H9 (cell line): ENCODE data around the gene CADM1. TPM values are rescaled to one million over a fixed set of nuclear protein-coding genes. Genes with fewer than 3 reads are reported as not detected.

Source experiments
- DNase-seq: peaks from one replicate; pipeline ENCODE4 v3.0.0-alpha.2; 2017
- H2AFZ ChIP-seq: one replicate; pipeline ENCODE4 v1.6.1; 2013; ENCODE audit warnings: mild to moderate bottlenecking, low read length, control low read depth, moderate library complexity
- H2AK5ac ChIP-seq: 2 replicates; pipeline ENCODE4 v1.6.1; 2013; ENCODE audit warnings: low read length, control low read depth, mixed read lengths; ENCODE audit not compliant: insufficient read length
- H2BK120ac ChIP-seq: one replicate; pipeline ENCODE4 v1.6.1; 2013; ENCODE audit warnings: low read depth, mild to moderate bottlenecking, low read length, control low read depth, inconsistent platforms; ENCODE audit not compliant: poor library complexity, severe bottlenecking
- H2BK12ac ChIP-seq: 2 replicates; pipeline ENCODE4 v1.6.1; 2013; ENCODE audit warnings: low read length, control low read depth, mixed read lengths, low read depth; ENCODE audit not compliant: insufficient read length
- H2BK15ac ChIP-seq: 2 replicates; pipeline ENCODE4 v1.6.1; 2013; ENCODE audit warnings: low read depth, low read length, control low read depth
- H2BK20ac ChIP-seq: one replicate; pipeline ENCODE4 v1.6.1; 2013; ENCODE audit warnings: low read depth, mild to moderate bottlenecking, low read length, control low read depth, inconsistent platforms; ENCODE audit not compliant: poor library complexity, severe bottlenecking
- H2BK5ac ChIP-seq: 2 replicates; pipeline ENCODE4 v1.6.1; 2013; ENCODE audit warnings: low read length, control low read depth, mixed read lengths; ENCODE audit not compliant: insufficient read length
- H3K14ac ChIP-seq: 2 replicates; pipeline ENCODE4 v1.6.1; 2013; ENCODE audit warnings: low read length, control low read depth; ENCODE audit not compliant: insufficient read depth
- H3K18ac ChIP-seq: 2 replicates; pipeline ENCODE4 v1.6.1; 2013; ENCODE audit warnings: low read depth, mild to moderate bottlenecking, mixed read lengths, low read length, control low read depth; ENCODE audit not compliant: insufficient read length
- H3K23ac ChIP-seq: 2 replicates; pipeline ENCODE4 v1.6.1; 2013; ENCODE audit warnings: low read length, control low read depth, mixed read lengths, low read depth; ENCODE audit not compliant: insufficient read length
- H3K23me2 ChIP-seq: 2 replicates; pipeline ENCODE4 v1.6.1; 2013; ENCODE audit warnings: low read depth, mild to moderate bottlenecking, mixed read lengths, low read length, control low read depth; ENCODE audit not compliant: insufficient read length, poor library complexity, severe bottlenecking
- H3K27ac ChIP-seq: 2 replicates; pipeline ENCODE4 v1.5.1; 2013; ENCODE audit warnings: low read length, control low read depth, mixed read lengths, low read depth; ENCODE audit not compliant: insufficient read length
- H3K27me3 ChIP-seq: 2 replicates; pipeline ENCODE4 v1.6.1; 2013; ENCODE audit warnings: low read length, control low read depth, inconsistent platforms; ENCODE audit not compliant: insufficient read depth
- H3K4ac ChIP-seq: 2 replicates; pipeline ENCODE4 v1.6.1; 2013; ENCODE audit warnings: low read depth, mild to moderate bottlenecking, control low read depth, inconsistent platforms, low read length, moderate library complexity
- H3K4me1 ChIP-seq: 2 replicates; pipeline ENCODE4 v1.6.1; 2013; ENCODE audit warnings: low read length, control low read depth, inconsistent platforms; ENCODE audit not compliant: insufficient read depth
- H3K4me2 ChIP-seq: 2 replicates; pipeline ENCODE4 v1.6.1; 2013; ENCODE audit warnings: low read length, control low read depth, mixed read lengths; ENCODE audit not compliant: insufficient read length, insufficient read depth
- H3K56ac ChIP-seq: 2 replicates; pipeline ENCODE4 v1.6.1; 2013; ENCODE audit warnings: low read depth, mild to moderate bottlenecking, mixed read lengths, low read length, control low read depth; ENCODE audit not compliant: insufficient read length
- H3K79me1 ChIP-seq: 2 replicates; pipeline ENCODE4 v1.6.1; 2013; ENCODE audit warnings: low read depth, mild to moderate bottlenecking, moderate library complexity, low read length, control low read depth, inconsistent platforms; ENCODE audit not compliant: insufficient read depth, poor library complexity, severe bottlenecking
- H3K79me2 ChIP-seq: 2 replicates; pipeline ENCODE4 v1.6.1; 2013; ENCODE audit warnings: low read length, control low read depth, inconsistent platforms; ENCODE audit not compliant: insufficient read depth
- H3K9ac ChIP-seq: 2 replicates; pipeline ENCODE4 v1.6.1; 2013; ENCODE audit warnings: low read length, control low read depth, mixed read lengths; ENCODE audit not compliant: insufficient read length; ENCODE audit errors: extremely low read depth
- H3K9me3 ChIP-seq: one replicate; pipeline ENCODE4 v1.6.1; 2013; ENCODE audit warnings: low read depth, low read length, inconsistent platforms; ENCODE audit not compliant: control insufficient read depth
- H3T11ph ChIP-seq: one replicate; pipeline ENCODE4 v1.6.1; 2013; ENCODE audit warnings: mild to moderate bottlenecking, low read length, control low read depth, inconsistent platforms
- H4K20me1 ChIP-seq: one replicate; pipeline ENCODE4 v1.6.1; 2013; ENCODE audit not compliant: control insufficient read depth, insufficient read length, insufficient read depth
- H4K5ac ChIP-seq: 2 replicates; pipeline ENCODE4 v1.6.1; 2013; ENCODE audit warnings: low read depth, mild to moderate bottlenecking, mixed read lengths, low read length, control low read depth; ENCODE audit not compliant: insufficient read length
- H4K8ac ChIP-seq: replicated peaks from 2 replicates; pipeline ENCODE4 v1.6.1; 2013; ENCODE audit warnings: low read length, control low read depth, mixed read lengths, low read depth; ENCODE audit not compliant: insufficient read length
- H4K91ac ChIP-seq: 2 replicates; pipeline ENCODE4 v1.6.1; 2013; ENCODE audit warnings: low read depth, mild to moderate bottlenecking, moderate library complexity, mixed read lengths, low read length, control low read depth; ENCODE audit not compliant: insufficient read length
- H3K27ac Mint-ChIP-seq, 3 experiments: 2 replicates in 2 of 3; 3 replicates in 1 of 3; pipeline ENCODE4 v1.8.0; 2020 to 2021; ENCODE audit warnings: mixed read lengths in 3 of 3, mild to moderate bottlenecking in 1 of 3, moderate library complexity in 1 of 3
- H3K27me3 Mint-ChIP-seq: 2 replicates; pipeline ENCODE4 v1.8.0; 2021; ENCODE audit warnings: low read depth, mild to moderate bottlenecking, moderate library complexity, mixed read lengths
- H3K36me3 Mint-ChIP-seq, 3 experiments: 2 replicates in 2 of 3; 3 replicates in 1 of 3; pipeline ENCODE4 v1.8.0; 2020 to 2021; ENCODE audit warnings: low read depth in 3 of 3, mixed read lengths in 3 of 3; ENCODE audit not compliant: insufficient read depth in 1 of 3
- H3K4me1 Mint-ChIP-seq, 2 experiments: 2 replicates each; pipeline ENCODE4 v1.8.0; 2020; ENCODE audit warnings: mixed read lengths in 2 of 2
- H3K4me3 Mint-ChIP-seq, 2 experiments: 2 replicates in 1 of 2; 3 replicates in 1 of 2; pipeline ENCODE4 v1.8.0; 2020 to 2021; ENCODE audit warnings: mild to moderate bottlenecking in 2 of 2, mixed read lengths in 2 of 2, moderate library complexity in 1 of 2
- H3K9me3 Mint-ChIP-seq, 2 experiments: 2 replicates in 1 of 2; 3 replicates in 1 of 2; pipeline ENCODE4 v1.8.0; 2020; ENCODE audit warnings: mild to moderate bottlenecking in 2 of 2, mixed read lengths in 2 of 2, moderate library complexity in 1 of 2
- CTCF ChIP-seq: fragments of 200-600 bp; sonication (generic); conservative IDR thresholded peaks from 3 replicates; pipeline ENCODE4 v1.8.0; 2021; ENCODE audit warnings: antibody characterized with exemption, mild to moderate bottlenecking
- whole genome bisulfite sequencing: extraction: QIAGEN DNeasy Blood & Tissue Kit; methylation state at CpG from one replicate; pipeline ENCODE4 v1.1.7; 2013; ENCODE audit warnings: missing lambda C conversion rate, low lambda C conversion rate, mixed read lengths; ENCODE audit not compliant: insufficient read length; ENCODE audit errors: extremely low coverage; 5-methylcytosine and 5-hydroxymethylcytosine counted together
- total RNA-seq: library from RNA; stranded (reverse); gene quantifications from 2 replicates; pipeline ENCODE4 v1.2.1, GENCODE V29; 2021

The CADM1 gene
- total RNA-seq, 1 experiment from 2014 or later: 11.9 TPM

- Histone ChIP-seq H3K23me2 (no peaks in the 10 kb centered on the region), H2BK5ac (no peak overlapping the region), H3K4me2 (no peak overlapping the region), H3K14ac (no peak overlapping the region), H3K4ac (no peak overlapping the region), H3K27ac (no peak overlapping the region), H4K5ac (no peak overlapping the region), H3K9ac (no peak overlapping the region), H3K4me1 (no peaks in the 10 kb centered on the region; the same call in 1 of the 2 replicates), H2BK12ac (no peak overlapping the region), H2BK120ac (no peak overlapping the region), H2BK20ac (no peak overlapping the region), H3K79me1 (no peaks in the 10 kb centered on the region), H3K79me2 (no peaks in the 10 kb centered on the region), H3K56ac (no peak overlapping the region), H4K8ac (no peak overlapping the region), H4K91ac (no peak overlapping the region), H4K20me1 (no peaks in the 10 kb centered on the region), H3K9me3 (no peaks in the 10 kb centered on the region), H3T11ph (no peak overlapping the region), H2AFZ (no peak overlapping the region), H2BK15ac (no peak overlapping the region), H3K23ac (no peak overlapping the region), H2AK5ac (no peak overlapping the region), H3K27me3 (no peaks in the 10 kb centered on the region), H3K18ac (no peak overlapping the region)
- H3K36me3 Mint-ChIP-seq: no peaks in the 10 kb centered on the region
- no peaks in the 10 kb centered on the region for H3K9me3 Mint-ChIP-seq
- H3K27me3 Mint-ChIP-seq: peaks cover 9% of the 10 kb centered on the region
- H3K4me1 Mint-ChIP-seq: peaks cover 2% of the 10 kb centered on the region in 2 experiments; a peak in 2 of 4 replicates
- no peak overlapping the region for H3K27ac Mint-ChIP-seq
- DNase-seq: no peak
- WGBS: 100% methylated on average over 2 of the region's 5 CpGs
- TF ChIP-seq CTCF: no peak
- H3K4me3 Mint-ChIP-seq: no peak overlapping the region
These were observed 370.6 kb downstream of the CADM1 start for GRCh38 chr11:115133475-115134209.
